Measurements from ENCODE around the gene NAA50.

The NAA50 gene

GRCh38 chr3:113695786-113696645, 50.0 kb downstream of the NAA50 start, which contains the start of gene USF3 (continued):
- TF ChIP-seq ZNF692 (tag by site-specific recombination; IDR thresholded peaks at IDR 0.05), result peak; percentile 39; the same call in 1 of the 2 replicates
- peak; percentile 38; the same call in 1 of the 2 replicates for TF ChIP-seq KLF9 (tag by site-specific recombination; IDR thresholded peaks at IDR 0.05; ENCODE audit: low read depth)
- peak; percentile 74 for TF ChIP-seq GLIS2 (tag by site-specific recombination; IDR thresholded peaks at IDR 0.05)

GRCh38 chr3:113695431-113695785, 50.6 kb downstream of the NAA50 start:
- Histone ChIP-seq H3K9me3 (ENCODE audit: control insufficient read depth, insufficient read depth, low read depth, low read length) (no peaks in the 10 kb centered on the region), H3K4me1 (ENCODE audit: control insufficient read depth, insufficient read depth, low read length) (peaks cover 4% of the 10 kb centered on the region), H3K36me3 (ENCODE audit: control insufficient read depth in 2 of 2, insufficient read depth in 1 of 2, low read length in 2 of 2) (no peaks in the 10 kb centered on the region), H3K4me3 (ENCODE audit: low read depth, low read length) (peak overlapping the region; percentile 85), H3K27ac (ENCODE audit: extremely low read depth, low read depth, low read length) (peak overlapping the region; percentile 61; the same call in 1 of the 2 replicates)
- POLR2A ChIA-PET, result interaction anchor here (0.7 to 1.1 kb wide), 4 partner anchors 8 to 463 kb away, joined by 3 to 4 read pairs (median 3); partner anchors contain the start of gene SPICE1
- CTCF ChIA-PET, result no interaction called here
- TF ChIP-seq ZFP69B (tag by site-specific recombination; IDR thresholded peaks at IDR 0.05) (no peak), PRDM6 (tag by site-specific recombination; IDR thresholded peaks at IDR 0.05) (peak; percentile 37), ZNF112 (tag by site-specific recombination; IDR thresholded peaks at IDR 0.05) (no peak)

GRCh38 chr3:113690482-113690881, 55.6 kb downstream of the NAA50 start:
- CTCF ChIA-PET, result no interaction called here
- POLR2A ChIA-PET, result no interaction called here
- Histone ChIP-seq H3K27ac (ENCODE audit: extremely low read depth, low read depth, low read length) (no peak overlapping the region), H3K36me3 (ENCODE audit: control insufficient read depth in 2 of 2, insufficient read depth in 1 of 2, low read length in 2 of 2) (no peaks in the 10 kb centered on the region), H3K4me3 (ENCODE audit: low read depth, low read length) (no peak overlapping the region), H3K9me3 (ENCODE audit: control insufficient read depth, insufficient read depth, low read depth, low read length) (no peaks in the 10 kb centered on the region), H3K4me1 (ENCODE audit: control insufficient read depth, insufficient read depth, low read length) (peaks cover 2% of the 10 kb centered on the region; the same call in 1 of the 2 replicates)
- TF ChIP-seq ZBTB8A (tag by site-specific recombination; IDR thresholded peaks at IDR 0.05) (no peak), ZNF623 (tag by site-specific recombination; IDR thresholded peaks at IDR 0.05) (no peak), RBAK (tag by site-specific recombination; IDR thresholded peaks at IDR 0.05) (no peak), ZNF670 (tag by site-specific recombination; IDR thresholded peaks at IDR 0.05; ENCODE audit: low read depth) (no peak), ZNF114 (tag by site-specific recombination; IDR thresholded peaks at IDR 0.05) (no peak), ZNF521 (tag by site-specific recombination; IDR thresholded peaks at IDR 0.05) (no peak), ZNF211 (tag by site-specific recombination; IDR thresholded peaks at IDR 0.05; ENCODE audit: low read depth) (no peak), ZNF19 (tag by site-specific recombination; IDR thresholded peaks at IDR 0.05; ENCODE audit: low read depth) (no peak)

- Histone ChIP-seq H3K27ac (ENCODE audit: extremely low read depth, low read depth, low read length) (no peak overlapping the region), H3K9me3 (ENCODE audit: control insufficient read depth, insufficient read depth, low read depth, low read length) (no peaks in the 10 kb centered on the region), H3K36me3 (ENCODE audit: control insufficient read depth in 2 of 2, insufficient read depth in 1 of 2, low read length in 2 of 2) (no peaks in the 10 kb centered on the region), H3K4me1 (ENCODE audit: control insufficient read depth, insufficient read depth, low read length) (no peaks in the 10 kb centered on the region), H3K4me3 (ENCODE audit: low read depth, low read length) (no peak overlapping the region)
- ChIA-PET CTCF (no interaction called here), POLR2A (no interaction called here)
- TF ChIP-seq BCL11A (tag by site-specific recombination; IDR thresholded peaks at IDR 0.05; ENCODE audit: low read depth) (no peak), ZNF501 (tag by site-specific recombination; IDR thresholded peaks at IDR 0.05) (no peak), ZNF133 (tag by site-specific recombination; IDR thresholded peaks at IDR 0.05) (no peak), ZNF549 (tag by site-specific recombination; IDR thresholded peaks at IDR 0.05) (no peak), ZNF571 (tag by site-specific recombination; IDR thresholded peaks at IDR 0.05) (no peak), ZNF292 (tag by site-specific recombination; IDR thresholded peaks at IDR 0.05; ENCODE audit: borderline replicate concordance, low read depth) (no peak), ZNF24 (tag by site-specific recombination; IDR thresholded peaks at IDR 0.05) (no peak), ZNF311 (tag by site-specific recombination; IDR thresholded peaks at IDR 0.05; ENCODE audit: borderline replicate concordance) (no peak), ZNF114 (tag by site-specific recombination; IDR thresholded peaks at IDR 0.05) (no peak), ZNF324 (tag by site-specific recombination; IDR thresholded peaks at IDR 0.05) (no peak), ZNF555 (tag by site-specific recombination; conservative IDR thresholded peaks at IDR 0.05) (no peak), ZBTB1 (tag by site-specific recombination; IDR thresholded peaks at IDR 0.05) (no peak)
These were observed 59.9 kb downstream of the NAA50 start for GRCh38 chr3:113685956-113686721.
